HCT116 (cell line): ENCODE results near the gene TMED7. TPM values are rescaled to one million over a fixed set of nuclear protein-coding genes. Genes with fewer than 3 reads are reported as not detected.

ENCODE experiments used
- ATAC-seq: fragments of 200-7000 bp; cut with Tn5 transposase; 2 replicates; pipeline ENCODE4 v1.9.1; 2020; ENCODE audit warnings: mild to moderate bottlenecking, moderate library complexity
- BruUV-seq: library from RNA; stranded (reverse); fragments of 400-500 nt; replicated peaks from 2 replicates; lab custom pipeline; 2021; lab: Mats Ljungman, UMichigan
- CTCF ChIA-PET: fragments of 300-600 bp; sonication (Branson Sonifier 250); formaldehyde crosslinking; loops from one replicate; lab custom pipeline; 2021; ENCODE audit warnings: antibody characterized with exemption; lab: Charles Lee
- POLR2A ChIA-PET: fragments of 300-600, 350-600 bp; sonication (Branson Sonifier 250); formaldehyde crosslinking; loops from one replicate; lab custom pipeline; 2021; ENCODE audit warnings: antibody characterized with exemption; lab: Charles Lee
- RAD21 ChIA-PET, 2 experiments: fragments of 300-600 bp; sonication (Branson Sonifier 250); formaldehyde crosslinking; loops; one replicate each; lab custom pipeline; 2023; ENCODE audit warnings: low total read pairs in 2 of 2; ENCODE audit not compliant: uncharacterized antibody in 2 of 2, unreplicated experiment in 2 of 2, low non-redundant PET in 1 of 2; lab: Charles Lee
- DNase-seq: peaks from one replicate; pipeline ENCODE4 v3.0.0-alpha.2; 2010; ENCODE audit warnings: low read depth, low spot score
- H2AFZ ChIP-seq: fragments of 200-600 bp; shearing (Covaris generic), sonication (generic); 2 replicates; pipeline ENCODE4 v1.6.1; 2017; ENCODE audit warnings: low read depth, mixed run types, mixed read lengths, antibody characterized with exemption, low read length; ENCODE audit not compliant: poor library complexity, severe bottlenecking
- H3K27ac ChIP-seq: 2 replicates; pipeline ENCODE4 v1.5.1; 2012; ENCODE audit warnings: low read depth, low read length
- H3K27me3 ChIP-seq: fragments of 200-600 bp; sonication (generic); 2 replicates; pipeline ENCODE4 v1.6.1; 2016; ENCODE audit warnings: mixed run types, low read length, mixed read lengths; ENCODE audit not compliant: insufficient read depth
- H3K36me3 ChIP-seq, 2 experiments: fragments of 200-500 bp in 1 of 2; fragments of 200-600 bp in 1 of 2; sonication (Bioruptor generic) in 1 of 2; sonication (generic) in 1 of 2; 2 replicates each; pipeline versions ENCODE4 v1.5.1 to v1.6.1; 2014 to 2016; ENCODE audit warnings: low read length in 2 of 2, inconsistent platforms in 1 of 2, mixed read lengths in 1 of 2, mixed run types in 1 of 2; ENCODE audit not compliant: insufficient read depth in 2 of 2, control insufficient read depth in 1 of 2
- H3K4me1 ChIP-seq, 2 experiments: fragments of 200-600 bp in 1 of 2; sonication (generic) in 1 of 2; 2 replicates each; pipeline versions ENCODE4 v1.5.1 to v1.6.1; 2012 to 2017; ENCODE audit warnings: low read length in 2 of 2, inconsistent platforms in 1 of 2, mild to moderate bottlenecking in 1 of 2, mixed read lengths in 1 of 2, mixed run types in 1 of 2, moderate library complexity in 1 of 2; ENCODE audit not compliant: insufficient read depth in 2 of 2, control insufficient read depth in 1 of 2
- H3K4me2 ChIP-seq: fragments of 200-600 bp; sonication (generic); 2 replicates; pipeline ENCODE4 v1.6.1; 2017; ENCODE audit warnings: mixed run types, low read length, mixed read lengths
- H3K4me3 ChIP-seq, 2 experiments: fragments of 200-600 bp in 1 of 2; sonication (generic) in 1 of 2; replicated peaks in 1 of 2; 2 replicates each; pipeline ENCODE4 v1.5.1; 2011 to 2016; ENCODE audit warnings: low read length in 2 of 2, control low read depth in 1 of 2, low read depth in 1 of 2, mild to moderate bottlenecking in 1 of 2, mixed read lengths in 1 of 2, mixed run types in 1 of 2
- H3K79me2 ChIP-seq: fragments of 200-600 bp; sonication (generic); 2 replicates; pipeline ENCODE4 v1.6.1; 2017; ENCODE audit warnings: mild to moderate bottlenecking, mixed run types, low read length, moderate library complexity, mixed read lengths; ENCODE audit not compliant: insufficient read depth
- H3K9ac ChIP-seq: fragments of 200-600 bp; sonication (generic); 2 replicates; pipeline ENCODE4 v1.6.1; 2016; ENCODE audit warnings: low read length, mixed read lengths
- H3K9me2 ChIP-seq: fragments of 200-600 bp; sonication (generic), shearing (Covaris generic); 2 replicates; pipeline ENCODE4 v1.6.1; 2017; ENCODE audit warnings: mixed run types, mild to moderate bottlenecking, moderate library complexity; ENCODE audit not compliant: insufficient read depth
- H3K9me3 ChIP-seq, 2 experiments: fragments of 200-500 bp in 1 of 2; fragments of 200-600 bp in 1 of 2; sonication (Bioruptor generic) in 1 of 2; sonication (generic) in 1 of 2; 2 replicates each; pipeline ENCODE4 v1.6.1; 2014 to 2017; ENCODE audit warnings: low read length in 2 of 2, mixed read lengths in 2 of 2, inconsistent platforms in 1 of 2, low read depth in 1 of 2, mild to moderate bottlenecking in 1 of 2, mixed run types in 1 of 2, moderate library complexity in 1 of 2; ENCODE audit not compliant: control insufficient read depth in 1 of 2, insufficient read depth in 1 of 2
- H4K20me1 ChIP-seq: fragments of 200-600 bp; sonication (generic), shearing (Covaris generic); 2 replicates; pipeline ENCODE4 v1.6.1; 2017; ENCODE audit warnings: mixed run types, mild to moderate bottlenecking, moderate library complexity; ENCODE audit not compliant: insufficient read depth
- CBX3 ChIP-seq: IDR thresholded peaks from 2 replicates; pipeline ENCODE4 v1.6.1; 2012; ENCODE audit warnings: low read depth
- CEBPB ChIP-seq: IDR thresholded peaks from 2 replicates; pipeline ENCODE4 v1.6.1; 2012; ENCODE audit warnings: low read depth
- CTCF ChIP-seq, 3 experiments: fragments of 200-600 bp in 1 of 3; sonication (generic) in 1 of 3; IDR thresholded peaks in 2 of 3; conservative IDR thresholded peaks in 1 of 3; 2 replicates each; pipeline ENCODE4 v1.5.1; 2012 to 2017; ENCODE audit warnings: low read depth in 2 of 3, low read length in 2 of 3, antibody characterized with exemption in 1 of 3, borderline replicate concordance in 1 of 3, control low read depth in 1 of 3, mild to moderate bottlenecking in 1 of 3, mixed read lengths in 1 of 3, mixed run types in 1 of 3, moderate library complexity in 1 of 3; ENCODE audit not compliant: insufficient read depth in 1 of 3
- EZH2 ChIP-seq: fragments of 200-600 bp; sonication (generic); IDR thresholded peaks from 2 replicates; pipeline ENCODE4 v1.6.1; 2017; ENCODE audit warnings: antibody characterized with exemption, mixed run types
- FOSL1 ChIP-seq: IDR thresholded peaks from 2 replicates; pipeline ENCODE4 v1.6.1; 2012; ENCODE audit warnings: low read depth
- JUND ChIP-seq: IDR thresholded peaks from 2 replicates; pipeline ENCODE4 v1.6.1; 2012
- RAD21 ChIP-seq: IDR thresholded peaks from 2 replicates; pipeline ENCODE4 v1.6.1; 2012; ENCODE audit warnings: low read depth, mild to moderate bottlenecking
- SIN3A ChIP-seq: IDR thresholded peaks from 2 replicates; pipeline ENCODE4 v1.6.1; 2012; ENCODE audit warnings: low read depth
- TCF7L2 ChIP-seq: IDR thresholded peaks from 2 replicates; pipeline ENCODE4 v1.7.0; 2011; ENCODE audit warnings: borderline replicate concordance, inconsistent platforms; ENCODE audit not compliant: insufficient read depth, insufficient read length; ENCODE audit errors: extremely low read depth
- YY1 ChIP-seq: IDR thresholded peaks from 2 replicates; pipeline ENCODE4 v1.6.1; 2011; ENCODE audit warnings: low read length, low read depth, moderate library complexity, mild to moderate bottlenecking; ENCODE audit not compliant: insufficient replicate concordance; ENCODE audit errors: extremely low read depth
- ZBTB33 ChIP-seq: IDR thresholded peaks from 2 replicates; pipeline ENCODE4 v1.6.1; 2011; ENCODE audit warnings: mild to moderate bottlenecking, low read length, moderate library complexity; ENCODE audit not compliant: insufficient replicate concordance; ENCODE audit errors: extremely low read depth
- ZNF274 ChIP-seq: fragments of 200-500 bp; sonication (Bioruptor generic); IDR thresholded peaks from 2 replicates; pipeline ENCODE4 v1.6.1; 2014; ENCODE audit warnings: mild to moderate bottlenecking, low read depth, low read length, inconsistent platforms
- intact Hi-C: fragments of 100-400 bp; cut with micrococcal nuclease; formaldehyde crosslinking; loops from 2 replicates; pipeline ENCODE4 v1.10.0; 2022
- total RNA-seq: library from RNA; stranded (reverse); gene quantifications from one replicate; pipeline ENCODE4 v1.2.1, GENCODE V29; 2021; ENCODE audit not compliant: unreplicated experiment
- TF ChIP-seq, protein P1 (sequence below): IDR thresholded peaks from 2 replicates; pipeline ENCODE4 v1.6.1; 2012
- TF ChIP-seq, protein P2 (sequence below): IDR thresholded peaks from 2 replicates; pipeline ENCODE4 v1.6.1; 2012; ENCODE audit warnings: low read depth

The TMED7 gene
- total RNA-seq, 1 experiment from 2014 or later = 167 TPM

DNA sequence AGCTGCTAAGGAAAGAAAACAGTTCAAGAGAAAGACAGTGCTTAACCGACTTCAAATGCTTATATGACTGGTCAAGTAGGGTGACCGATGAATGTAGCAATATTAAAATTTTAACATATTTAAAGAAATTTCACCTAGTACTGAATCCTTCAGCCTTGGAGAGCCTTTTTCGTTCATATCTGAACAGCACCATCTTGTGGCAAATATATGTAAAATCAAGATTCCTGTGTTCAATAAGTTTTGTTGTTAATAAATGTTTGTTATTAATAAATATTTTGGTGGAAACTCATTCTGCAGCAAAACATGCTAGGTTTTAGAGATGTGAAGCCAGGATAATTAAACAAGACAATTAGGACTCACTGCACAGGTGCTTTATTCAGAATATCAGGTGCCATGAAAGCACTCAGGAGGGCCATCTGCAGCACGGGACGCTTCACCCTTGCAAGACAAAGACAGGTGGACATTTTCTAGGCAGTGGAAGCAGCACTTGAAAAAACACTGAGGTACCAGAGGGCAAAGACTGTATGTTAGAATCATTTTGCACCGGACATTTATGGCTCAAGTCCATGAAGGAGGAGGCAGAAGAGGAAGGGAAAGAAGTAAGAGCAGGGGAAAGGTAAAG, 39.2 kb downstream of the TMED7 start:
- H3K4me3 ChIP-seq = no peak overlapping the region
- H2AFZ ChIP-seq = no peak overlapping the region
- peaks cover 6% of the 10 kb centered on the region; the same call in 1 of the 2 replicates for H3K79me2 ChIP-seq
- H3K9ac ChIP-seq = no peak overlapping the region
- no peak overlapping the region for H3K4me2 ChIP-seq
- TF ChIP-seq, protein P1, sequence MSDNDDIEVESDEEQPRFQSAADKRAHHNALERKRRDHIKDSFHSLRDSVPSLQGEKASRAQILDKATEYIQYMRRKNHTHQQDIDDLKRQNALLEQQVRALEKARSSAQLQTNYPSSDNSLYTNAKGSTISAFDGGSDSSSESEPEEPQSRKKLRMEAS = no peak
- no peak for TF ChIP-seq ZBTB33
- no peak for TF ChIP-seq FOSL1
- TF ChIP-seq, protein P2, sequence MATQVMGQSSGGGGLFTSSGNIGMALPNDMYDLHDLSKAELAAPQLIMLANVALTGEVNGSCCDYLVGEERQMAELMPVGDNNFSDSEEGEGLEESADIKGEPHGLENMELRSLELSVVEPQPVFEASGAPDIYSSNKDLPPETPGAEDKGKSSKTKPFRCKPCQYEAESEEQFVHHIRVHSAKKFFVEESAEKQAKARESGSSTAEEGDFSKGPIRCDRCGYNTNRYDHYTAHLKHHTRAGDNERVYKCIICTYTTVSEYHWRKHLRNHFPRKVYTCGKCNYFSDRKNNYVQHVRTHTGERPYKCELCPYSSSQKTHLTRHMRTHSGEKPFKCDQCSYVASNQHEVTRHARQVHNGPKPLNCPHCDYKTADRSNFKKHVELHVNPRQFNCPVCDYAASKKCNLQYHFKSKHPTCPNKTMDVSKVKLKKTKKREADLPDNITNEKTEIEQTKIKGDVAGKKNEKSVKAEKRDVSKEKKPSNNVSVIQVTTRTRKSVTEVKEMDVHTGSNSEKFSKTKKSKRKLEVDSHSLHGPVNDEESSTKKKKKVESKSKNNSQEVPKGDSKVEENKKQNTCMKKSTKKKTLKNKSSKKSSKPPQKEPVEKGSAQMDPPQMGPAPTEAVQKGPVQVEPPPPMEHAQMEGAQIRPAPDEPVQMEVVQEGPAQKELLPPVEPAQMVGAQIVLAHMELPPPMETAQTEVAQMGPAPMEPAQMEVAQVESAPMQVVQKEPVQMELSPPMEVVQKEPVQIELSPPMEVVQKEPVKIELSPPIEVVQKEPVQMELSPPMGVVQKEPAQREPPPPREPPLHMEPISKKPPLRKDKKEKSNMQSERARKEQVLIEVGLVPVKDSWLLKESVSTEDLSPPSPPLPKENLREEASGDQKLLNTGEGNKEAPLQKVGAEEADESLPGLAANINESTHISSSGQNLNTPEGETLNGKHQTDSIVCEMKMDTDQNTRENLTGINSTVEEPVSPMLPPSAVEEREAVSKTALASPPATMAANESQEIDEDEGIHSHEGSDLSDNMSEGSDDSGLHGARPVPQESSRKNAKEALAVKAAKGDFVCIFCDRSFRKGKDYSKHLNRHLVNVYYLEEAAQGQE = no peak
- no peak for TF ChIP-seq EZH2
- no peak; the same call in 1 of the 2 replicates for TF ChIP-seq CEBPB
- TF ChIP-seq SIN3A = no peak
- peak in 2 of 3 experiments; percentile 59 to 62; a peak in 3 of 6 replicates for TF ChIP-seq CTCF (IDR thresholded peaks at IDR 0.05 in 2 of 3, conservative IDR thresholded peaks at IDR 0.05 in 1 of 3; ENCODE audit: borderline replicate concordance in 1 of 3, insufficient read depth in 1 of 3, low read depth in 2 of 3, low read length in 2 of 3)
- no peak for TF ChIP-seq CBX3
- TF ChIP-seq ZNF274 = no peak
- no peak for TF ChIP-seq YY1
- peak; percentile 74 for TF ChIP-seq RAD21
- no peak for TF ChIP-seq TCF7L2
- TF ChIP-seq JUND = no peak
- intact Hi-C loops = loop anchor here (2.0 to 5.0 kb wide), 2 partner anchors 278 to 489 kb away; no protein-coding TSS in a partner anchor
- ATAC-seq = peak; percentile 64
- DNase-seq = no peak
- H3K9me2 ChIP-seq = no peaks in the 10 kb centered on the region
- no peak overlapping the region for H3K27ac ChIP-seq
- H3K36me3 ChIP-seq = no peaks in the 10 kb centered on the region
- H3K4me1 ChIP-seq = peaks cover 0 to 4% of the 10 kb centered on the region in 2 experiments; a peak in 1 of 4 replicates
- RAD21 ChIA-PET = no interaction called here
- POLR2A ChIA-PET = no interaction called here
- no TSS peak for BruUV-seq
- H3K27me3 ChIP-seq = no peaks in the 10 kb centered on the region
- no peaks in the 10 kb centered on the region for H3K9me3 ChIP-seq
- CTCF ChIA-PET = no interaction called here
- no peaks in the 10 kb centered on the region for H4K20me1 ChIP-seq
